Measurements from ENCODE around the gene NPL. TPM values are rescaled to one million over a fixed set of nuclear protein-coding genes. Genes with fewer than 3 reads are reported as not detected.

Gene NPL
- total and polyA plus RNA-seq, 9 of the 15 experiments (the other 6 are each of a cell fraction or from before 2014, with no cell fraction given) = 9.9 to 22.3 (median 14.2) TPM

- no peak for TF ChIP-seq THAP12 (CRISPR knock-in tag; IDR thresholded peaks at IDR 0.05)
- TF ChIP-seq SUPT5H (IDR thresholded peaks at IDR 0.05) = no peak
- TF ChIP-seq ATF4 (CRISPR knock-in tag; IDR thresholded peaks at IDR 0.05) = no peak
- no peak; a peak in 1 of 4 replicates for TF ChIP-seq ZNF639 (CRISPR knock-in tag; conservative IDR thresholded peaks at IDR 0.05 in 1 of 2, IDR thresholded peaks at IDR 0.05 in 1 of 2)
- no peak for TF ChIP-seq E2F4 (CRISPR knock-in tag; IDR thresholded peaks at IDR 0.05; ENCODE audit: low read depth)
- TF ChIP-seq ZNF184 (CRISPR knock-in tag; IDR thresholded peaks at IDR 0.05) = no peak
- peak; percentile 44; the same call in 1 of the 2 replicates for TF ChIP-seq EP300 (IDR thresholded peaks at IDR 0.05; ENCODE audit: low read length)
- TF ChIP-seq PRMT5 (CRISPR knock-in tag; IDR thresholded peaks at IDR 0.05) = no peak
- no peak for TF ChIP-seq MIER1 (IDR thresholded peaks at IDR 0.05; ENCODE audit: low read depth)
- no peak for TF ChIP-seq GATAD2B (IDR thresholded peaks at IDR 0.05; ENCODE audit: borderline replicate concordance)
- TF ChIP-seq ZNF23 (CRISPR knock-in tag; IDR thresholded peaks at IDR 0.05) = no peak
- TF ChIP-seq ZNF445 (CRISPR knock-in tag; IDR thresholded peaks at IDR 0.05; ENCODE audit: low read depth) = no peak
- TF ChIP-seq ZNF232 (CRISPR knock-in tag; IDR thresholded peaks at IDR 0.05) = no peak
- no peak for TF ChIP-seq HIVEP1 (CRISPR knock-in tag; IDR thresholded peaks at IDR 0.05)
- no peak for TF ChIP-seq NUFIP1 (IDR thresholded peaks at IDR 0.05; ENCODE audit: partially characterized antibody)
- TF ChIP-seq ELF2 (CRISPR knock-in tag; IDR thresholded peaks at IDR 0.05) = no peak
- no peak for TF ChIP-seq CEBPG (CRISPR knock-in tag; IDR thresholded peaks at IDR 0.05)
- TF ChIP-seq CEBPG (tag; conservative IDR thresholded peaks at IDR 0.05 in 1 of 2, IDR thresholded peaks at IDR 0.05 in 1 of 2) = peak in 1 of 2 experiments; percentile 40; a peak in 1 of 4 replicates
- no peak for TF ChIP-seq ZNF324 (CRISPR knock-in tag; IDR thresholded peaks at IDR 0.05)
- TF ChIP-seq FOXJ2 (tag; IDR thresholded peaks at IDR 0.05) = peak; percentile 45; the same call in 1 of the 2 replicates
- TF ChIP-seq HINFP (tag; conservative IDR thresholded peaks at IDR 0.05; ENCODE audit: low read depth) = no peak
Measured at GRCh38 chr1:182794676-182795201, 5.2 kb downstream of the NPL start (continued).

Measured in K562 (cell line).